SK-N-MC (cell line): Measurements from ENCODE around the gene TNFRSF21.

Source experiments
- EZH2 ChIP-seq: fragments of 200-600 bp; sonication (generic); IDR thresholded peaks from one replicate; pipeline ENCODE4 v1.6.1; 2017; ENCODE audit warnings: antibody characterized with exemption
- FOXP2 ChIP-seq: optimal IDR thresholded peaks from 2 replicates; pipeline ENCODE3; 2011; ENCODE audit warnings: mild to moderate bottlenecking, moderate library complexity; ENCODE audit not compliant: insufficient read depth; ENCODE audit errors: extremely low read length, control extremely low read depth
- POLR2AphosphoS5 ChIP-seq: IDR thresholded peaks from 2 replicates; pipeline ENCODE4 v1.6.1; 2012; ENCODE audit warnings: mild to moderate bottlenecking, low read depth, low read length, borderline replicate concordance

GRCh38 chr6:47202644-47203205, 107.0 kb downstream of the TNFRSF21 start:
- TF ChIP-seq POLR2AphosphoS5 = no peak
- no peak for TF ChIP-seq EZH2
- TF ChIP-seq FOXP2 = no peak
